CD4-positive, alpha-beta T cell treated with Interleukin-21 for 1 hour (primary cell): ENCODE data around the gene RETREG3.
"Not testable (repeated sequence)": the region's sequence is repeated elsewhere in the genome, so short reads cannot be mapped to it uniquely, and the experiment has no call there.

Experiments used
- DNase-seq: peaks from one replicate; pipeline ENCODE4 v3.0.0-alpha.2; 2020

RETREG3 gene

GRCh38 chr17:42548993-42549755, 60.0 kb downstream of the RETREG3 start:
- DNase-seq, result no peak

- DNase-seq, result peak; percentile 80
Observed at GRCh38 chr17:42548070-42548837, 60.9 kb downstream of the RETREG3 start.

- no peak for DNase-seq
Observed at GRCh38 chr17:42547698-42548069, 61.5 kb downstream of the RETREG3 start.

- no peak for DNase-seq
Observed at GRCh38 chr17:42547001-42547461, 62.1 kb downstream of the RETREG3 start.

- DNase-seq, result not testable (repeated sequence)
Observed at GRCh38 chr17:42545755-42546505, 63.2 kb downstream of the RETREG3 start.

GRCh38 chr17:42544874-42545283, 64.3 kb downstream of the RETREG3 start:
- no peak for DNase-seq

- no peak for DNase-seq
Observed at GRCh38 chr17:42543190-42544079, 65.7 kb downstream of the RETREG3 start.

- no peak for DNase-seq
Observed at GRCh38 chr17:42541041-42541833, 67.9 kb downstream of the RETREG3 start.

GRCh38 chr17:42540558-42540957, 68.6 kb downstream of the RETREG3 start:
- not testable (repeated sequence) for DNase-seq

- no peak for DNase-seq
Observed at GRCh38 chr17:42538482-42538881, 70.7 kb downstream of the RETREG3 start.

- no peak for DNase-seq
Observed at GRCh38 chr17:42537826-42538451, 71.2 kb downstream of the RETREG3 start.

GRCh38 chr17:42537156-42537805, 71.9 kb downstream of the RETREG3 start:
- no peak for DNase-seq

GRCh38 chr17:42536372-42537155, 72.6 kb downstream of the RETREG3 start:
- peak; percentile 72 for DNase-seq

- DNase-seq, result peak; percentile 80
Observed at GRCh38 chr17:42536048-42536371, 73.2 kb downstream of the RETREG3 start, which contains the start of gene NAGLU. Gene NAGLU (plus strand): TSS chr17:42536241. CDS start chr17:42536273, 32 bp downstream.

- DNase-seq, result no peak
Observed at GRCh38 chr17:42535155-42536047, 73.8 kb downstream of the RETREG3 start.

- peak; percentile 58 for DNase-seq
Observed at GRCh38 chr17:42531455-42532354, 77.5 kb downstream of the RETREG3 start.

GRCh38 chr17:42530952-42531454, 78.2 kb downstream of the RETREG3 start:
- DNase-seq, result no peak
